IMR-90 (cell line): ENCODE results near the gene STON2. TPM values are rescaled to one million over a fixed set of nuclear protein-coding genes. Genes with fewer than 3 reads are reported as not detected.

Experiments
- ATAC-seq: fragments of 200-7000 bp; cut with Tn5 transposase; 2 replicates; pipeline ENCODE4 v1.9.1; 2020; ENCODE audit warnings: low read depth, mild to moderate bottlenecking, moderate library complexity
- BruUV-seq: library from RNA; stranded (reverse); fragments of 400-500 nt; replicated peaks from 2 replicates; lab custom pipeline; 2021; lab: Mats Ljungman, UMichigan
- CTCF ChIA-PET: fragments of 300-600 bp; formaldehyde crosslinking; extraction: SDS; loops from one replicate; lab custom pipeline; 2021; ENCODE audit warnings: antibody characterized with exemption; lab: Yijun Ruan, JAX
- POLR2A ChIA-PET: fragments of 300-600 bp; sonication (Branson Sonifier 250); formaldehyde crosslinking; loops from one replicate; lab custom pipeline; 2022; ENCODE audit warnings: antibody characterized with exemption; ENCODE audit not compliant: unreplicated experiment; lab: Charles Lee
- DNase-seq: peaks from one replicate; pipeline ENCODE4 v3.0.0; 2013
- H2AFZ ChIP-seq: replicated peaks from 2 replicates; pipeline ENCODE3; 2013; ENCODE audit warnings: low read length, mild to moderate bottlenecking; ENCODE audit not compliant: poor library complexity
- H2AK5ac ChIP-seq: 2 replicates; pipeline ENCODE4 v1.6.1; 2013; ENCODE audit warnings: low read depth, low read length, inconsistent platforms
- H2AK9ac ChIP-seq: replicated peaks from 2 replicates; pipeline ENCODE3; 2013; ENCODE audit warnings: mild to moderate bottlenecking, low read depth, low read length, moderate library complexity; ENCODE audit not compliant: poor library complexity
- H2BK120ac ChIP-seq: 2 replicates; pipeline ENCODE4 v1.6.1; 2013; ENCODE audit warnings: low read depth, low read length, inconsistent platforms
- H2BK15ac ChIP-seq: 3 replicates; pipeline ENCODE4 v1.6.1; 2013; ENCODE audit warnings: low read depth, low read length, inconsistent platforms
- H2BK20ac ChIP-seq: 2 replicates; pipeline ENCODE4 v1.6.1; 2013; ENCODE audit warnings: low read depth, mild to moderate bottlenecking, inconsistent platforms, low read length, moderate library complexity
- H2BK5ac ChIP-seq: 2 replicates; pipeline ENCODE4 v1.6.1; 2013; ENCODE audit warnings: mild to moderate bottlenecking, low read depth, low read length, inconsistent platforms; ENCODE audit not compliant: poor library complexity, severe bottlenecking
- H3K14ac ChIP-seq: replicated peaks from 2 replicates; pipeline ENCODE4 v1.6.1; 2013; ENCODE audit warnings: low read depth, low read length, inconsistent platforms
- H3K18ac ChIP-seq: 2 replicates; pipeline ENCODE4 v1.6.1; 2013; ENCODE audit warnings: low read depth, low read length, control low read depth
- H3K23ac ChIP-seq: 2 replicates; pipeline ENCODE4 v1.6.1; 2013; ENCODE audit warnings: low read depth, low read length, inconsistent platforms
- H3K27ac ChIP-seq: 2 replicates; pipeline ENCODE4 v1.5.1; 2013; ENCODE audit warnings: mild to moderate bottlenecking, control low read depth, low read length; ENCODE audit not compliant: insufficient read depth
- H3K27me3 ChIP-seq: 2 replicates; pipeline ENCODE4 v1.6.1; 2013; ENCODE audit warnings: low read length; ENCODE audit not compliant: control insufficient read depth, insufficient read depth
- H3K36me3 ChIP-seq: 2 replicates; pipeline ENCODE4 v1.6.1; 2013; ENCODE audit warnings: low read length, mixed read lengths; ENCODE audit not compliant: control insufficient read depth, insufficient read depth
- H3K4ac ChIP-seq: 2 replicates; pipeline ENCODE4 v1.6.1; 2013; ENCODE audit warnings: low read depth, low read length, inconsistent platforms
- H3K4me1 ChIP-seq: 2 replicates; pipeline ENCODE4 v1.6.1; 2013; ENCODE audit warnings: low read length, mixed read lengths; ENCODE audit not compliant: control insufficient read depth, insufficient read depth
- H3K4me2 ChIP-seq: 2 replicates; pipeline ENCODE4 v1.6.1; 2013; ENCODE audit warnings: low read depth, mild to moderate bottlenecking, control low read depth, low read length, moderate library complexity
- H3K4me3 ChIP-seq: 2 replicates; pipeline ENCODE4 v1.5.1; 2013; ENCODE audit warnings: low read depth, mild to moderate bottlenecking, control low read depth, low read length, moderate library complexity; ENCODE audit not compliant: insufficient read depth
- H3K56ac ChIP-seq: 2 replicates; pipeline ENCODE4 v1.6.1; 2013; ENCODE audit warnings: low read length, inconsistent platforms; ENCODE audit not compliant: insufficient read depth; ENCODE audit errors: extremely low read depth
- H3K79me1 ChIP-seq, 2 experiments: 2 replicates each; pipeline ENCODE4 v1.6.1; 2013; ENCODE audit warnings: low read length in 2 of 2, inconsistent platforms in 1 of 2, low read depth in 1 of 2
- H3K9ac ChIP-seq: 2 replicates; pipeline ENCODE4 v1.6.1; 2013; ENCODE audit warnings: low read depth, low read length, control low read depth
- H3K9me1 ChIP-seq: 2 replicates; pipeline ENCODE4 v1.6.1; 2013; ENCODE audit warnings: low read length, inconsistent platforms; ENCODE audit not compliant: insufficient read depth
- H3K9me3 ChIP-seq: 2 replicates; pipeline ENCODE4 v1.6.1; 2013; ENCODE audit warnings: low read length; ENCODE audit not compliant: control insufficient read depth, insufficient read depth
- H4K20me1 ChIP-seq: 2 replicates; pipeline ENCODE4 v1.6.1; 2013; ENCODE audit warnings: low read length, inconsistent platforms; ENCODE audit not compliant: insufficient read depth
- H4K5ac ChIP-seq: 2 replicates; pipeline ENCODE4 v1.6.1; 2013; ENCODE audit warnings: mild to moderate bottlenecking, low read depth, low read length, control low read depth
- H4K8ac ChIP-seq, 2 experiments: 2 replicates each; pipeline ENCODE4 v1.6.1; 2013; ENCODE audit warnings: low read depth in 2 of 2, low read length in 2 of 2, control low read depth in 1 of 2, inconsistent platforms in 1 of 2
- H4K91ac ChIP-seq: 2 replicates; pipeline ENCODE4 v1.6.1; 2013; ENCODE audit warnings: low read depth, low read length, inconsistent platforms; ENCODE audit not compliant: insufficient read depth
- CHD1 ChIP-seq: IDR thresholded peaks from 2 replicates; pipeline ENCODE4 v1.6.1; 2012; ENCODE audit warnings: low read depth, low read length, improper control_type of control experiment
- ELK1 ChIP-seq: fragments of 150-350 bp; IDR thresholded peaks from 2 replicates; pipeline ENCODE4 v1.6.1; 2016; ENCODE audit warnings: low read depth, mild to moderate bottlenecking, low read length, moderate library complexity, borderline replicate concordance
- FOS ChIP-seq: fragments of 150-350 bp; IDR thresholded peaks from 2 replicates; pipeline ENCODE4 v1.6.1; 2016; ENCODE audit warnings: low read depth, low read length
- MAZ ChIP-seq: IDR thresholded peaks from 2 replicates; pipeline ENCODE4 v1.6.1; 2012; ENCODE audit warnings: low read depth, mild to moderate bottlenecking, low read length, improper control_type of control experiment, moderate library complexity, borderline replicate concordance
- MXI1 ChIP-seq: IDR thresholded peaks from 2 replicates; pipeline ENCODE4 v1.6.1; 2012; ENCODE audit warnings: low read depth, mild to moderate bottlenecking, low read length, moderate library complexity, borderline replicate concordance
- NFE2L2 ChIP-seq: fragments of 150-350 bp; IDR thresholded peaks from 2 replicates; pipeline ENCODE4 v1.6.1; 2016; ENCODE audit warnings: low read depth, mild to moderate bottlenecking, low read length
- POLR2A ChIP-seq: IDR thresholded peaks from 2 replicates; pipeline ENCODE4 v1.6.1; 2012; ENCODE audit warnings: mild to moderate bottlenecking, low read depth, low read length
- RFX5 ChIP-seq: IDR thresholded peaks from 2 replicates; pipeline ENCODE4 v1.8.0; 2012; ENCODE audit warnings: low read depth, mild to moderate bottlenecking, low read length, moderate library complexity
- SMC3 ChIP-seq: fragments of 150-350 bp; IDR thresholded peaks from 2 replicates; pipeline ENCODE4 v1.6.1; 2016; ENCODE audit warnings: low read depth, mild to moderate bottlenecking, antibody characterized with exemption, low read length, moderate library complexity
- USF2 ChIP-seq: fragments of 150-350 bp; IDR thresholded peaks from 2 replicates; pipeline ENCODE4 v1.6.1; 2017; ENCODE audit warnings: mild to moderate bottlenecking, antibody characterized with exemption, low read length, low read depth
- WGBS, 2 experiments: methylation state at CpG; one replicate each; pipeline versions ENCODE4 v1.1.5 to v1.1.7; 2013; ENCODE audit warnings: missing lambda C conversion rate in 2 of 2; ENCODE audit not compliant: insufficient read length in 1 of 2; ENCODE audit errors: extremely low coverage in 2 of 2; 5-methylcytosine and 5-hydroxymethylcytosine counted together
- dilution Hi-C: fragments of 300-500 bp; cut with HindIII; formaldehyde crosslinking; loops from one replicate; pipeline ENCODE4 v1.14.3; 2018; ENCODE audit warnings: low sequenced_read_pairs; ENCODE audit not compliant: unreplicated experiment
- in situ Hi-C: fragments of 300-500 bp; cut with MboI; formaldehyde crosslinking; loops from 3 replicates; pipeline ENCODE4 v1.14.3; 2019; ENCODE audit warnings: low sequenced_read_pairs, inconsistent platforms, mixed read lengths
- intact Hi-C: fragments of 100-400 bp; cut with micrococcal nuclease; formaldehyde crosslinking; loops from 2 replicates; pipeline ENCODE4 v1.10.0; 2022
- polyA plus RNA-seq, 3 experiments: library from polyadenylated mRNA; depleted of rRNA; stranded (reverse); fragments of >200 nt; gene quantifications; 2 replicates each; pipeline ENCODE4 v1.2.3, GENCODE V29; 2012; ENCODE audit warnings: low replicate concordance in 1 of 3
- total RNA-seq: library from RNA; depleted of rRNA; stranded (reverse); fragments of >200 nt; gene quantifications from 2 replicates; pipeline ENCODE4 v1.2.3, GENCODE V29; 2012

STON2 gene
- total and polyA plus RNA-seq, 2 of the 4 experiments (the other 2 are of a cell fraction) = not detected

GRCh38 chr14:81231540-81231939, 168.6 kb downstream of the STON2 start:
- no peaks in the 10 kb centered on the region for H3K36me3 ChIP-seq
- H3K79me1 ChIP-seq = no peaks in the 10 kb centered on the region
- H3K4me3 ChIP-seq = no peak overlapping the region
- BruUV-seq = no TSS peak
- H3K18ac ChIP-seq = no peak overlapping the region
- H2AK5ac ChIP-seq = no peak overlapping the region
- no peak overlapping the region for H4K91ac ChIP-seq
- H3K4me1 ChIP-seq = no peaks in the 10 kb centered on the region
- intact Hi-C loops = no loop called here
- ATAC-seq (no peak), DNase-seq (no peak)
- H2BK120ac ChIP-seq = no peak overlapping the region
- TF ChIP-seq MAZ (no peak), SMC3 (no peak), CHD1 (no peak), NFE2L2 (no peak), RFX5 (no peak), ELK1 (no peak), USF2 (no peak), FOS (no peak), POLR2A (no peak), MXI1 (no peak)
- H3K9me3 ChIP-seq = no peaks in the 10 kb centered on the region
- POLR2A ChIA-PET = no interaction called here
- no peak overlapping the region for H3K9ac ChIP-seq
- H3K4ac ChIP-seq = no peak overlapping the region
- in situ Hi-C loops = no loop called here
- H3K27me3 ChIP-seq = no peaks in the 10 kb centered on the region
- no peak overlapping the region for H4K5ac ChIP-seq
- CTCF ChIA-PET = interaction anchor here (0.6 kb wide), 1 partner anchor 1566 kb away, joined by 3 read pairs; no protein-coding TSS in a partner anchor
- H3K23ac ChIP-seq = no peak overlapping the region
- H3K9me1 ChIP-seq = no peaks in the 10 kb centered on the region
- dilution Hi-C loops = no loop called here
- no peak overlapping the region for H3K14ac ChIP-seq
- no peak overlapping the region for H3K4me2 ChIP-seq
- H2AFZ ChIP-seq = no peak overlapping the region
- no peak overlapping the region for H2BK15ac ChIP-seq
- no peak overlapping the region for H2BK5ac ChIP-seq
- no peak overlapping the region for H2AK9ac ChIP-seq
- WGBS, 2 experiments = no CpG with 5 or more reads among the region's 1 CpG
- no peak overlapping the region for H2BK20ac ChIP-seq
- H3K27ac ChIP-seq = no peak overlapping the region
- H4K20me1 ChIP-seq = no peaks in the 10 kb centered on the region
- no peak overlapping the region for H3K56ac ChIP-seq
- H4K8ac ChIP-seq = no peak overlapping the region
